Activated gamma-delta T cell treated with anti-CD3 and anti-CD28 coated beads, Interleukin-2, amount 50 U/mL, for 16 hours (primary cell): ENCODE data around the gene SHISAL1.

ENCODE experiments used
- DNase-seq: peaks from one replicate; pipeline ENCODE4 v3.0.0-alpha.2; 2020; ENCODE audit warnings: low read depth

Gene SHISAL1

GRCh38 chr22:44277386-44278135 lies 35.2 kb downstream of the SHISAL1 start:
- DNase-seq: no peak

- no peak for DNase-seq
Observed at GRCh38 chr22:44276706-44277356, 35.9 kb downstream of the SHISAL1 start.

- DNase-seq: no peak
Observed at GRCh38 chr22:44276041-44276440, 36.7 kb downstream of the SHISAL1 start.

GRCh38 chr22:44275631-44275995 lies 37.1 kb downstream of the SHISAL1 start:
- DNase-seq: no peak

- DNase-seq: no peak
Observed at GRCh38 chr22:44274918-44275630, 37.7 kb downstream of the SHISAL1 start.

GRCh38 chr22:44273175-44273574 lies 39.6 kb downstream of the SHISAL1 start:
- no peak for DNase-seq

GRCh38 chr22:44272401-44272771 lies 40.4 kb downstream of the SHISAL1 start:
- DNase-seq: no peak

- no peak for DNase-seq
Observed at GRCh38 chr22:44271732-44272400, 40.9 kb downstream of the SHISAL1 start.

- DNase-seq: no peak
Observed at GRCh38 chr22:44271010-44271500, 41.7 kb downstream of the SHISAL1 start.

- DNase-seq: no peak
Observed at GRCh38 chr22:44270556-44270880, 42.2 kb downstream of the SHISAL1 start.

- DNase-seq: no peak
Observed at GRCh38 chr22:44269757-44270555, 42.8 kb downstream of the SHISAL1 start.

- no peak for DNase-seq
Observed at GRCh38 chr22:44269117-44269498, 43.6 kb downstream of the SHISAL1 start.

- DNase-seq: no peak
Observed at GRCh38 chr22:44268431-44269116, 44.2 kb downstream of the SHISAL1 start.

GRCh38 chr22:44267856-44268255 lies 44.9 kb downstream of the SHISAL1 start:
- DNase-seq: no peak

GRCh38 chr22:44266796-44267760 lies 45.7 kb downstream of the SHISAL1 start:
- no peak for DNase-seq

- no peak for DNase-seq
Observed at GRCh38 chr22:44263547-44263946, 49.2 kb downstream of the SHISAL1 start.

- no peak for DNase-seq
Observed at GRCh38 chr22:44261861-44262595, 50.7 kb downstream of the SHISAL1 start.

- no peak for DNase-seq
Observed at GRCh38 chr22:44261164-44261860, 51.4 kb downstream of the SHISAL1 start.
